Measurements from ENCODE around the gene NME3.

Gene NME3

DNA sequence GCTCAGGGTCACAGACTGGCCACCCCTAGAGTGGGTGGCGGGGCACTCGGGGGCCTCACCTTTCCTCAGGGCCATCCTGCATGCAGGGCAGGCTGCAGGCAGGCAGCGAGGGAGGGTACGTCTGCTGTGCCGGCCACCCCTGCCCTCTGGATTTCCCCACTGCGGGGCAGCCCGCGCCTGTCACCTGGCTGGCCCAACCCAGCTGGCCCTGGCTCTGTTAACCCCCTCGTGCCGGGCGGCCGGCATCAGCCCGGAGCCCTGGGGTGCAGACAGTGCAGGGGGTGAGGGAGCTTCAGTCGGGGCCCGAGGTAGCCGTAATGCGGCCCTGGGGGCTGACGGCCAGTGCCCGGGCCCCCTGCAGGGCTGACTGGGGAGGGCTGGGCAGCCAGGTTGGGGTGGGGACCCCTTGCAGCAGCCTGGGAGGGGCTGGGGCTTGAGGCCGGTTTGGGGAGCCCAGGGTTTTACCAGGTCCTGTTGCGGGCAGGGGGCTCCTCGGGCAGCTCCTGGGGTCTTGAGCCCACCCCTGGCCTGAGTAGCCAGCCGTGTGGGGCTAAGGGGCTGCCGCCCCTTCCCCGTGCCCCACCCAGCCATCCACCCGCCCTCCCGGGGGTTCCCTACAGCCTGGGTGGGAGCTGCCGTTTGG lies 22.4 kb upstream of the NME3 start, which contains the start of gene IGFALS:
Gene IGFALS, minus strand, starts transcription at position 128 of the 643 bp plus-strand sequence. Its CDS starts 53 bp downstream, at position 75.
- TF ChIP-seq, protein P1, sequence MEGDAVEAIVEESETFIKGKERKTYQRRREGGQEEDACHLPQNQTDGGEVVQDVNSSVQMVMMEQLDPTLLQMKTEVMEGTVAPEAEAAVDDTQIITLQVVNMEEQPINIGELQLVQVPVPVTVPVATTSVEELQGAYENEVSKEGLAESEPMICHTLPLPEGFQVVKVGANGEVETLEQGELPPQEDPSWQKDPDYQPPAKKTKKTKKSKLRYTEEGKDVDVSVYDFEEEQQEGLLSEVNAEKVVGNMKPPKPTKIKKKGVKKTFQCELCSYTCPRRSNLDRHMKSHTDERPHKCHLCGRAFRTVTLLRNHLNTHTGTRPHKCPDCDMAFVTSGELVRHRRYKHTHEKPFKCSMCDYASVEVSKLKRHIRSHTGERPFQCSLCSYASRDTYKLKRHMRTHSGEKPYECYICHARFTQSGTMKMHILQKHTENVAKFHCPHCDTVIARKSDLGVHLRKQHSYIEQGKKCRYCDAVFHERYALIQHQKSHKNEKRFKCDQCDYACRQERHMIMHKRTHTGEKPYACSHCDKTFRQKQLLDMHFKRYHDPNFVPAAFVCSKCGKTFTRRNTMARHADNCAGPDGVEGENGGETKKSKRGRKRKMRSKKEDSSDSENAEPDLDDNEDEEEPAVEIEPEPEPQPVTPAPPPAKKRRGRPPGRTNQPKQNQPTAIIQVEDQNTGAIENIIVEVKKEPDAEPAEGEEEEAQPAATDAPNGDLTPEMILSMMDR (IDR thresholded peaks at IDR 0.05; ENCODE audit: borderline replicate concordance, insufficient read depth, low read depth, low read length): no peak
- no peak within 1 kb of the TSS for H3K4me3 ChIP-seq (ENCODE audit: low read depth, low read length)

DNA sequence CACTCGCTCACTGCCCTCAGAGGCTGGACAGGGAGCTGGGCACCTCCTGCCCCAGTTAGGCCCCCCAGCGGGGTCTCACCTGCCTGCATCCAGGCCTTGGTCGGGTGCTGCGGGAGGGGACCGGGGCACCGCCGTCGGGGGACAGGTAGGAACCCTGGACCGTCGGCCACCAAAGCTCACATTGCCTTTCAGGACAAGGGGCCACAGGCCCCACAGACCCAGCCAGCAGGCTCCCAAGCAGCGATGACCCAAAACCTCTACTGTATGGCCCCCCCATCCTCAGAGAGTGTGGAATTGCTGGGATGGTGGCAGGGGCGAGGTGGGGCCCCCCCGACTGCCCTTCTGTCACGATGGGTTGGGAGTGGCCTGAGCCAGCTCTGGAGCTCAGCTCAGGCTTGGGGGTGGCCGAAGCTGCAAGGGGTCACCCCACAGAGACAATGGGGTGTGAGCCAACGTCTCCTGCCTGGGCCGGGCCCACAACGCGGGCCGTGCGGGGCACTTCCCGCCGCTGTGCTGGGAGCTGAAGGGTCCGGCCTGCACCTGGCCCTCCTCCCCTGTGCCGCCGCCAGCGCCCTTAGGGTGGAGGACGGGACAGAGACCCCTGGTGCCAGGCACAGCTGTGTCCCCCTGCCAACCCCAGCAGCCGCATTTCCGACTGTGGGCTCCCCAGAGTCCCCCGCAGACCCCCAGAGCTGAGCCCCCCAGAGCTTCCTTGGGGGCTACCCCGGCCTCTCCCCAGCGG lies 21.7 kb upstream of the NME3 start:
- TF ChIP-seq, protein P1 (IDR thresholded peaks at IDR 0.05; ENCODE audit: borderline replicate concordance, insufficient read depth, low read depth, low read length): no peak
- H3K4me3 ChIP-seq (ENCODE audit: low read depth, low read length): no peak overlapping the region

DNA sequence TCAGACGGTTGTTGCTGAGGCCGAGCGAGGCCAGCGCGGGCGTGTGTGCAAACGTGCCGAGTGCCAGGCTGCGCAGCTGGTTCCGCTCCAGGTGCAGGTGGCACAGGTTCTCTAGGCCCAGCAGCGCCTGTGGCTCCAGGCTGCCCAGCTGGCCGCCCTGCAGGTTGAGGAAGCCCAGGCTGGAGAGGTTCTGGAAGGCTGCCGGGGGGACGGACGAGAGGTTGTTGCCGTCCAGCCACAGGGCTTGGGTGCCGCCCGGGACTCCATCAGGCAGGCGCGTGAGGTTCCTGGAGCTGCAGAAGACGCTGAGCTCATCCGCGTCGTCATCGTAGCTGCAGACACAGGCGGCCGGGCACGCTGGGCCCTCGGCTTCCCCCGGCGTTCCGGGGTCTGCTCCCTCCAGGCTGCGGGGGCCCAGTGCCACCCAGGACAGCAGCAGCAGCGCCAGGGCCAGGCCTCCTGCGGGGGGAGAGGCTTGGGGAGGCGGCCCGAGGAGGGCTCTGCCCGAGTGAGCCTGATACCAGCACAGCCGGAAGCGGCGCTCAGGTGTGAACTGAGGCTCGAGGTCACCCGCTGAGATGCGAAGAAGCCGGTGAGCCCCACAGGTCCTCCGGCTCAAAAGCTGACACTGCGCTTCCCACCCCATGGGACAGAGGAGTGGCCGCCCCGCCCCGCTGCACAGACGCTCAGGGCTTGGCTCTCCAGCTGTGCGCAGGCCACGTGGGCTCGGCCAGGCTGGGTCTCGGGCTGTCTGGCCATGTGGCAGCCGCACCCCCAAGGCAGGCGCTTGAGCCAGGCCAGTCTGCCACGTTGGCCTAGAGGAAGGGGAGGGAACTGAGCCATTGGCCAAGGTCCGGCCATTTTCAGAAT lies 20.8 kb upstream of the NME3 start:
- H3K4me3 ChIP-seq (ENCODE audit: low read depth, low read length): no peak overlapping the region
- TF ChIP-seq, protein P1 (IDR thresholded peaks at IDR 0.05; ENCODE audit: borderline replicate concordance, insufficient read depth, low read depth, low read length): no peak

DNA sequence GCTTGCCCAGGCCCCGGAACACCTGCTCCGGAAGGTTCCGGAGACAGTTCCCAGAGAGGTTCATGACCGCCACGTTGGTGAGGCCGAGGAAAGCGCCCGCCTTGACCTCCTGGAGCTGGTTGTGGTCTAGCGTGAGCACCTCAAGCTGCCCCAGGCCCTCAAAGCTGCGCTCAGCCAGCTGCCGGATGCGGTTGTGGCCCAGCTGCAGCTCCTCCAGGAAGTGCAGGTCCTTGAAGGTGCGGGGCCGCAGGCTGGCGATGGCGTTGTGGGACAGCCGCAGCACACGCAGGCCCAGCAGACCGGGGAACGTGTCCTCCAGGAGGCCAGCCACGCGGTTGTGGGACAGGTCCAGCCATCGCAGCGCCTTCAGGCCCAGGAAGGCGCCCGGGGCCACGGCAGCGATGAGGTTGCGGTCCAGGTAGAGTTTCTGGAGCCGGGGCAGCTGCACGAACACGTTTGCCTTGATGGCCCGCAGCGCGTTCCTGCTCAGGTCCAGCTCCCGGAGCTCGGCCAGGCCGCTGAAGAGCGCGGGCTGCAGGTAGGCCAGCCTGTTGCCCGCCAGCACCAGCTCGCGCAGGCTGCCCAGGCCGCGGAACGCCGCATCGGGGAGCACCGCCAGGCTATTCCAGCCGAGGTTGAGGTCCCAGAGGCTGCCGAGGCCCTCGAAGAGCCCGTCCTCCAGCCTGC lies 20.1 kb upstream of the NME3 start:
- TF ChIP-seq, protein P1 (IDR thresholded peaks at IDR 0.05; ENCODE audit: borderline replicate concordance, insufficient read depth, low read depth, low read length): no peak
- H3K4me3 ChIP-seq (ENCODE audit: low read depth, low read length): no peak overlapping the region

DNA sequence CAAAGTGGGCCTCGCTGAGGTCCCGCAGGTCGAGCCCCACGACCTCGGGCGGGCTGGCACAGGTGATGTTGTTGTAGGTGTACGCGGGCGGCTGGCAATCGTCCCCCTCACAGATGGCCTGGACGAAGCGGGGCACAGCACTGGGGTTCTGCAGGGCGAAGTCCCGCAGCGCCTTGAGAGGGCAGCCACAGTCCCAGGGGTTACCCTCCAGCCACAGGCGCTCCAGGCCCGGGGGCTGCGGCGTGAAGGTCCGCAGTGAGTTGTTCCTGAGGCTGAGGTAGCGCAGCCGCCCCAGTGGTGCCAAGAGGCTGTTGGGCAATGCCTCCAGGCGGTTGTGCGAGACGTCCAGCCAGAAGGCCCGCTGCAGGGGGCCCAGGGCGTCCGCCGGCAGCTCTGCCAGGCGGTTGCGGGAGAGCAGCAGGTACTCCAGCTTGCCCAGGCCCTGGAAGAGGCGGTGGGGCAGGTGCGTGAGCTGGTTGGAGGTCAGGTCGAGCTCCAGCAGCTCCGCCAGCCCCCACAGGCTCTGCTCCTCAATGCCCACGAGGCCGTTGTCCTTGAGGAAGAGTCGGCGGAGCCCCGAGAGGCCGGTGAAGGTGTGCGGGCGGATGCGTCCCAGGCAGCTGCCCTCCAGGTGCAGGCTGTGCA lies 19.4 kb upstream of the NME3 start:
- TF ChIP-seq, protein P1 (IDR thresholded peaks at IDR 0.05; ENCODE audit: borderline replicate concordance, insufficient read depth, low read depth, low read length): no peak
- H3K4me3 ChIP-seq (ENCODE audit: low read depth, low read length): no peak overlapping the region

DNA sequence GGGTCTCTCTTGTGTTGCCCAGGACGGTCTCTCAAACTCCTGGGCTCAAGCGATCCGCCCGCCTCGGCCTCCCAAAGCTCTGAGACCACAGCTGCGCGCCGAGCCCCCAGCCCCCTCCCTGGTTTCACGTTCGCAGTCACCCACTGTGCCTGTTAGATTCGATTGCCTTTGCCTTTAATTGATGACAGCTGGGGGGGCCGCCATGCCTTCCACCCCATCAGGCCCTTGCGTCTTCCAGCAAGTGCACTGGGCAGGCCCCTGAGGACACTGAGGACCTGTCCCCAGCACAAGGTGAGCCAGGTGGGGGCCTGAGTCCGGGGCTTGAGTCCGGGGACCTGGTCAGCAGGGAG lies 18.9 kb upstream of the NME3 start:
- no peak overlapping the region for H3K4me3 ChIP-seq (ENCODE audit: low read depth, low read length)
- TF ChIP-seq, protein P1 (IDR thresholded peaks at IDR 0.05; ENCODE audit: borderline replicate concordance, insufficient read depth, low read depth, low read length): no peak

All from GM12875 (cell line).